HG02840 (cell line): ENCODE results near the gene PDS5B.
A peak's percentile ranks its signal among the peaks of the same experiment; 100 is the strongest.
"Not testable (repeated sequence)": the region's sequence is repeated elsewhere in the genome, so short reads cannot be mapped to it uniquely, and the experiment has no call there.

Experiments
- ATAC-seq: cut with Tn5 transposase; IDR thresholded peaks from one replicate; pipeline ENCODE4 v1.9.1; 2021; ENCODE audit warnings: mild to moderate bottlenecking, moderate library complexity, moderate number of reproducible peaks; ENCODE audit not compliant: unreplicated experiment, low FRiP score

PDS5B gene

GRCh38 chr13:32781906-32782305, 195.7 kb downstream of the PDS5B start:
- ATAC-seq, result no peak

GRCh38 chr13:32783067-32783466, 196.8 kb downstream of the PDS5B start:
- no peak for ATAC-seq

DNA sequence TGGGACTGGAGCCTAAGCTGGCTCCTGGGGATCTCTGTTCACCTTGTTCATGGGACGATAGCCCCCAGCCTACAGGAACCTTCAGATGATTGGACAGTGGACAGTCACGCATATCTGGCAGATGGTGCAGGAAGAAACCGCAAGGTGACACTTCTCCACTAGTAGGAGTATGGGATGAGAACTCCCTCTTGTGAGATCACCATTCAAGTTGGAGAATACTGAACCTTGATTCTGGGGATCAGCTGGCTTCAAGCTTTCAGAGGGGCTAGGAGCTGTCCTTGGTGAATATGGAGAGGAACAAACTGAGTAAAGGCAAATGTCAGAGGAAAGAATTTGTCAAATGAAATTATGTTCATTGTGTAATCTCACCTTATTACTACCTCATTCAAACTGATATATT, 204.5 kb downstream of the PDS5B start:
- no peak for ATAC-seq

GRCh38 chr13:32791545-32792172, 205.4 kb downstream of the PDS5B start:
- ATAC-seq, result peak; percentile 73

GRCh38 chr13:32796754-32797153, 210.5 kb downstream of the PDS5B start:
- ATAC-seq, result no peak

DNA sequence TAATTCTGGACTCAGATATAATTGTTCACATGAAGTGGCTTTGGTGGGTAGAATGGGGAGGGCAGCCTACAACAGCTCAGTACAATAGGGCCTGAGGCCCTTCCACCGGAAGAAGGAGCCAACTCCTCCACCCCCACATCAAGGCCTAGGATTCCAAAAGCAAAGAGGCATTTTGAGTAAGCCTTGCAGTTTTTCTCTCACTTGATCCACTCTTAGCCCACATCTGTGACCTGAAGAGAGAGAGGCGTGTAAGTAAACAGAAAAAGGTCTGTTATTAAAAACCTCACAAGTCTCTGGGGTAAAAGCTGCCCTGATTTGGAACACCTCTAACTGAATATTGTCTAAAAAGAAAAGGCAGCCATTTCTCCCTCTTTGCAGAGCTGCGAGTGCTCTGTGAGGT, 215.9 kb downstream of the PDS5B start:
- ATAC-seq, result no peak

- no peak for ATAC-seq
These were observed 218.5 kb downstream of the PDS5B start for GRCh38 chr13:32804673-32805230.

- ATAC-seq, result peak; percentile 51
These were observed 225.1 kb downstream of the PDS5B start for GRCh38 chr13:32811297-32811800.

DNA sequence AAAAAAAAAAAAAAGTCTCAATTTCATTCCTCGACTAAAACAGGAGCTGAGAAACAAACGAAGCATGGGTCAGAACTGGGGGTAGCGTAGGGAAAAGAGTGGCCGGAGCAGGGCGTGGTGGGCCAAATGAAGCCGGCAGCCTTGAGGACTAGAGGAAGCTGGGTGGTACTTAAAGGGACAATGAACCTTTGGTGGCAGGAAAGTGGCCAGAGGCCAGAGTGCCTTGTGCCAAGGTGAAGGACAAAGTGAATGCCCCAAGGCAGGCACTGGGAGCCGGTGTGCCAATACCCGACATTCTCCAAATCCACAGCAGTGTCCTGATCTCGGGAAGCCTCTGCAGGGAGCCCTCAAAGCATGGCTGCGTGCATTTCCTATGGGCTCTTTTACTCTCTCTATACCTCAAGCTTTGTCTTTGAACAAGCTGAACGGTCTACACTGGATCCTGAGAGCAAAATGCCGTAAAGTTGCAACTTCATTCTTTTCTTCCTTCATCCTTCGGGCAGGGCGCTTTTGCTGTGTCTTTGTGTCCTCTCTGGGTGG, 235.0 kb downstream of the PDS5B start:
- ATAC-seq, result no peak

GRCh38 chr13:32822771-32823170, 236.5 kb downstream of the PDS5B start:
- ATAC-seq, result no peak

- ATAC-seq, result no peak
These were observed 237.3 kb downstream of the PDS5B start for GRCh38 chr13:32823597-32823996.

DNA sequence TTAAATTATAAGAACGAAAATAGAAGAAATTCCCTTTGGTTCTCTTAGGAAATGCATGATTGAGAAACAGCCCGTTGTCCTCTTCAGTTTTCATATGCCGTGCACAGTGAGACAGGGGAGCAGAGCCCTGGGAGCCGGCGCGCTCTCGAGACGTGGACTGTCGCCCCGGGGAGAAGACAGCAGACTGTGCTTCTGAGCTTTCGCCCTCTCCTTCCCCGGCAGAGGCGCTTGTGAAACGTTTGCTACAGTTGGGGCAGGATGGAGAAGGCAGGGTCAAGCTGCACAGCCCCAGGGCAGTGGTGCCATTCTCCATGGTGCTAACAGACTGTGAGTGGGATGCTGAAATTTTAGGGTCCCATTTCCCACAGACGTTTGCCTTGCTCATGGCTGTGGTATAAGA, 237.8 kb downstream of the PDS5B start:
- no peak for ATAC-seq

GRCh38 chr13:32824675-32825074, 238.4 kb downstream of the PDS5B start:
- ATAC-seq, result no peak

DNA sequence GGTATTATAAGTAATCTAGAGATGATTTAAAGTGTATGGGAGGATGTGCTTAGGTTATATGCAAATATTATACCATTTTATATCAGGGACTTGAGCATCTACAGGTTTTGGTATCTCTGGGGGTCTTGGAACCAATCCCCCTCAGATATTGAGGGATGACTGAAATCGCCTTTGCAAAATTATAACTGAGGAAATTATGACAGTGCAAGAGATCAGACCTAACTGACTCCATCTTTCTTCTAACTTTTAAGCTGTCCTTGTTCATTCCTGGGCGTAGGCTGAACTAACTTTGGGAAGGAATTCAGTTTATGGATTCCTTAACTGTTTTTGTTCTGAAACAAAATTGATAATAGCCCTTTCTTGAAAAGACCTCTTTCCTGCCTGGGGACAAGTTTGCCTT, 239.2 kb downstream of the PDS5B start:
- no peak for ATAC-seq

- not testable (repeated sequence) for ATAC-seq
These were observed 240.1 kb downstream of the PDS5B start for GRCh38 chr13:32826372-32826771.
